Gastrocnemius medialis (tissue), 4 donors: Measurements from ENCODE around the gene ASIC3.

Experiments used
- CTCF ChIP-seq, 5 experiments: fragments of 450-650 bp in 3 of 5; fragments of 200-600 bp in 2 of 5; sonication (generic) in 2 of 5; IDR thresholded peaks in 4 of 5; conservative IDR thresholded peaks in 1 of 5; 1 replicate in 4 of 5; 2 replicates in 1 of 5; pipeline ENCODE4 v1.5.1; 2016 to 2019; ENCODE audit warnings: antibody characterized with exemption in 5 of 5, mild to moderate bottlenecking in 3 of 5, moderate library complexity in 3 of 5
- POLR2A ChIP-seq, 2 donors: fragments of 450-650 bp; IDR thresholded peaks; one replicate each; pipeline ENCODE4 v1.6.1; 2017; ENCODE audit warnings: antibody characterized with exemption in 2 of 2, mild to moderate bottlenecking in 2 of 2, moderate library complexity in 2 of 2

- TF ChIP-seq CTCF (IDR thresholded peaks at IDR 0.05 in 4 of 5, conservative IDR thresholded peaks at IDR 0.05 in 1 of 5), result no peak
- TF ChIP-seq POLR2A (IDR thresholded peaks at IDR 0.05), result no peak
Measured at GRCh38 chr7:151012031-151012692, 36.2 kb upstream of the ASIC3 start.
